K562 (cell line): ENCODE results near the gene DCAF10. TPM values are rescaled to one million over a fixed set of nuclear protein-coding genes. Genes with fewer than 3 reads are reported as not detected.

ENCODE experiments used
- CAMTA2 ChIP-seq: fragments of 250-450 bp; sonication (Bioruptor Pico); conservative IDR thresholded peaks from 2 replicates; pipeline ENCODE4 v1.5.1; 2022
- E2F1 ChIP-seq: sonication (generic); formaldehyde crosslinking; IDR thresholded peaks from 2 replicates; pipeline ENCODE4 v1.8.1; 2023; ENCODE audit warnings: mild to moderate bottlenecking, missing genetic modification reagents, moderate library complexity
- ESRRA ChIP-seq: fragments of 450-650 bp; IDR thresholded peaks from 2 replicates; pipeline ENCODE4 v1.6.1; 2014; ENCODE audit warnings: low read depth, mild to moderate bottlenecking, moderate library complexity, borderline replicate concordance
- HSF4 ChIP-seq: fragments of 250-450 bp; sonication (Bioruptor Pico); IDR thresholded peaks from 2 replicates; pipeline ENCODE4 v2.1.2; 2022; ENCODE audit warnings: mild to moderate bottlenecking, moderate library complexity, borderline replicate concordance
- MLX ChIP-seq, 2 experiments: fragments of 450-650 bp in 1 of 2; sonication (generic) in 1 of 2; formaldehyde crosslinking; conservative IDR thresholded peaks; 2 replicates each; pipeline versions ENCODE4 v1.4.0 to v1.8.1; 2020 to 2022; ENCODE audit warnings: mild to moderate bottlenecking in 1 of 2, missing genetic modification reagents in 1 of 2
- MNT ChIP-seq, 2 experiments: fragments of 450-650 bp; conservative IDR thresholded peaks; 2 replicates each; pipeline ENCODE4 v1.6.1; 2017; ENCODE audit warnings: mild to moderate bottlenecking in 2 of 2, moderate library complexity in 2 of 2
- NKRF ChIP-seq: fragments of 450-650 bp; IDR thresholded peaks from 2 replicates; pipeline ENCODE4 v1.6.1; 2016; ENCODE audit warnings: borderline replicate concordance
- NR4A1 ChIP-seq, 2 experiments: fragments of 250-450 bp in 1 of 2; fragments of 450-650 bp in 1 of 2; sonication (Bioruptor Pico) in 1 of 2; IDR thresholded peaks; 2 replicates each; pipeline versions ENCODE4 v1.4.0 to v1.6.1; 2016 to 2020; ENCODE audit warnings: mild to moderate bottlenecking in 2 of 2, missing compliant biosample characterization in 1 of 2, missing genetic modification characterization in 1 of 2, moderate library complexity in 1 of 2
- PREB ChIP-seq: sonication (generic); formaldehyde crosslinking; IDR thresholded peaks from 2 replicates; pipeline ENCODE4 v1.8.1; 2023; ENCODE audit warnings: mild to moderate bottlenecking, missing genetic modification reagents
- RBM17 ChIP-seq: fragments of 200-400 bp; formaldehyde crosslinking; IDR thresholded peaks from 2 replicates; pipeline ENCODE4 v1.6.1; 2017; ENCODE audit warnings: low read depth, mild to moderate bottlenecking, low read length, borderline replicate concordance
- SRSF3 ChIP-seq: fragments of 200-400 bp; formaldehyde crosslinking; IDR thresholded peaks from 2 replicates; pipeline ENCODE4 v1.6.1; 2016; ENCODE audit warnings: mild to moderate bottlenecking, low read length, moderate library complexity; ENCODE audit not compliant: insufficient read depth
- TCF3 ChIP-seq: sonication (generic); formaldehyde crosslinking; IDR thresholded peaks from 2 replicates; pipeline ENCODE4 v1.4.0; 2020; ENCODE audit warnings: mild to moderate bottlenecking, missing genetic modification reagents
- TRIM25 ChIP-seq: fragments of 450-650 bp; IDR thresholded peaks from 2 replicates; pipeline ENCODE4 v1.7.0; 2016; ENCODE audit warnings: borderline replicate concordance
- ZBTB17 ChIP-seq: fragments of 450-650 bp; formaldehyde crosslinking; IDR thresholded peaks from 2 replicates; pipeline ENCODE4 v1.4.0; 2020; ENCODE audit warnings: mild to moderate bottlenecking
- polyA plus RNA-seq, 8 experiments: library from polyadenylated mRNA; depleted of rRNA in 4 of 8; stranded (reverse) in 5 of 8; unstranded in 3 of 8; fragments of >200 nt; fragmentation: Nextera tagmentation in 2 of 8; fragmentation: Illumina TruSeq in 1 of 8; extraction: Ambion mirVana in 2 of 8; extraction: Trizol in 1 of 8; gene quantifications; 2 replicates each; pipeline versions ENCODE4 v1.2.1 to v1.2.3, GENCODE V29; 2011 to 2014; ENCODE audit warnings: inconsistent platforms in 1 of 8, missing spikeins in 1 of 8
- total RNA-seq, 7 experiments: library from RNA; depleted of rRNA in 6 of 7; stranded (reverse); fragments of >200 nt in 6 of 7; fragmentation: Illumina TruSeq in 2 of 7; extraction: Trizol in 2 of 7; gene quantifications; 2 replicates each; pipeline versions ENCODE4 v1.2.1 to v1.2.3, GENCODE V29; 2011 to 2021; ENCODE audit warnings: low replicate concordance in 1 of 7

The DCAF10 gene
- total and polyA plus RNA-seq, 9 of the 15 experiments (the other 6 are each of a cell fraction or from before 2014, with no cell fraction given), result 6.8 to 40.1 (median 16.9) TPM

GRCh38 chr9:37753489-37754190 is 47.0 kb upstream of the DCAF10 start, which contains the start of gene TRMT10B (continued):
- TF ChIP-seq TRIM25 (no peak), E2F1 (CRISPR knock-in tag) (no peak), CAMTA2 (CRISPR knock-in tag) (no peak), ESRRA (no peak), MNT (conservative IDR thresholded peaks at IDR 0.05) (peak; percentile 72 to 86), PREB (CRISPR knock-in tag) (no peak), RBM17 (no peak), TCF3 (no peak), MLX (CRISPR knock-in tag; conservative IDR thresholded peaks at IDR 0.05) (no peak), SRSF3 (no peak), HSF4 (no peak), NR4A1 (CRISPR knock-in tag; IDR thresholded peaks at IDR 0.05) (no peak), NR4A1 (tag; IDR thresholded peaks at IDR 0.05) (no peak), ZBTB17 (no peak), NKRF (peak; percentile 50; the same call in 1 of the 2 replicates)
